Right kidney (tissue), 1 donor: Measurements from ENCODE around the gene ZMYND11.

Experiments used
- DNase-seq: peaks from one replicate; pipeline ENCODE4 v3.0.0-alpha.2; 2016

The ZMYND11 gene

GRCh38 chr10:191703-192518, 56.7 kb downstream of the ZMYND11 start:
- no peak for DNase-seq

GRCh38 chr10:194281-194680, 59.0 kb downstream of the ZMYND11 start:
- no peak for DNase-seq

GRCh38 chr10:200405-200804, 65.2 kb downstream of the ZMYND11 start:
- no peak for DNase-seq

GRCh38 chr10:201328-201771, 66.1 kb downstream of the ZMYND11 start:
- DNase-seq, result no peak

- DNase-seq, result no peak
Observed at GRCh38 chr10:208616-209015, 73.4 kb downstream of the ZMYND11 start.

GRCh38 chr10:209357-209756, 74.1 kb downstream of the ZMYND11 start:
- DNase-seq, result no peak

GRCh38 chr10:210297-210696, 75.0 kb downstream of the ZMYND11 start:
- no peak for DNase-seq

GRCh38 chr10:215444-215843, 80.2 kb downstream of the ZMYND11 start:
- DNase-seq, result no peak

- no peak for DNase-seq
Observed at GRCh38 chr10:218798-219197, 83.5 kb downstream of the ZMYND11 start.

- DNase-seq, result no peak
Observed at GRCh38 chr10:219731-220472, 84.6 kb downstream of the ZMYND11 start.

GRCh38 chr10:224571-224970, 89.3 kb downstream of the ZMYND11 start:
- no peak for DNase-seq

- no peak for DNase-seq
Observed at GRCh38 chr10:226018-226417, 90.8 kb downstream of the ZMYND11 start.

- DNase-seq, result no peak
Observed at GRCh38 chr10:227014-227413, 91.8 kb downstream of the ZMYND11 start.

- no peak for DNase-seq
Observed at GRCh38 chr10:228366-228765, 93.1 kb downstream of the ZMYND11 start.

- no peak for DNase-seq
Observed at GRCh38 chr10:230758-231157, 95.5 kb downstream of the ZMYND11 start.

- no peak for DNase-seq
Observed at GRCh38 chr10:232061-232460, 96.8 kb downstream of the ZMYND11 start.

GRCh38 chr10:232878-233277, 97.6 kb downstream of the ZMYND11 start:
- no peak for DNase-seq

GRCh38 chr10:234708-235406, 99.6 kb downstream of the ZMYND11 start:
- no peak for DNase-seq

- DNase-seq, result no peak
Observed at GRCh38 chr10:235915-236314, 100.7 kb downstream of the ZMYND11 start.

GRCh38 chr10:239109-239508, 103.9 kb downstream of the ZMYND11 start:
- no peak for DNase-seq

GRCh38 chr10:241451-241850, 106.2 kb downstream of the ZMYND11 start:
- no peak for DNase-seq

GRCh38 chr10:241966-242643, 106.8 kb downstream of the ZMYND11 start:
- DNase-seq, result no peak

- no peak for DNase-seq
Observed at GRCh38 chr10:244227-244626, 109.0 kb downstream of the ZMYND11 start.
